ENCODE data around the gene CEP290. TPM values are rescaled to one million over a fixed set of nuclear protein-coding genes. Genes with fewer than 3 reads are reported as not detected.
A peak's percentile ranks its signal among the peaks of the same experiment; 100 is the strongest.

The CEP290 gene
- 9.5 TPM for polyA plus RNA-seq

GRCh38 chr12:88141774-88142609 is at the start of gene CEP290, which contains the start of gene TMTC3:
Gene CEP290 (minus strand): TSS chr12:88142088. CDS start chr12:88141307, 781 bp downstream.
Gene TMTC3 (plus strand): TSS chr12:88142307. CDS start chr12:88148316, 6,009 bp downstream.
- H3K27ac Mint-ChIP-seq: peak within 1 kb of the TSS; percentile 82 to 97 (median 87)
- peak within 1 kb of the TSS; percentile 84 to 98 (median 98) for H3K4me3 Mint-ChIP-seq
- peaks cover 17 to 27% (median 24%) of the 10 kb centered on the region in 3 donors for H3K4me1 Mint-ChIP-seq
- H3K9me3 Mint-ChIP-seq: no peaks in the 10 kb centered on the region
- H3K27me3 Mint-ChIP-seq: no peaks in the 10 kb centered on the region
- peaks cover 3% of the 10 kb centered on the region for H3K36me3 Mint-ChIP-seq

- H3K27me3 Mint-ChIP-seq: no peaks in the 10 kb centered on the region
- H3K4me1 Mint-ChIP-seq: no peaks in the 10 kb centered on the region
- no peak overlapping the region for H3K4me3 Mint-ChIP-seq
- H3K36me3 Mint-ChIP-seq: peaks cover 11% of the 10 kb centered on the region
- H3K9me3 Mint-ChIP-seq: no peaks in the 10 kb centered on the region
- H3K27ac Mint-ChIP-seq: no peak overlapping the region
Measured at GRCh38 chr12:88188180-88188579, 46.3 kb upstream of the CEP290 start.

- H3K36me3 Mint-ChIP-seq: peaks cover 12% of the 10 kb centered on the region
- H3K27ac Mint-ChIP-seq: no peak overlapping the region
- H3K4me1 Mint-ChIP-seq: no peaks in the 10 kb centered on the region
- no peaks in the 10 kb centered on the region for H3K27me3 Mint-ChIP-seq
- no peak overlapping the region for H3K4me3 Mint-ChIP-seq
- no peaks in the 10 kb centered on the region for H3K9me3 Mint-ChIP-seq
Measured at GRCh38 chr12:88187571-88187970, 45.7 kb upstream of the CEP290 start.

- H3K27ac Mint-ChIP-seq: no peak overlapping the region
Measured at GRCh38 chr12:88185988-88186387, 44.1 kb upstream of the CEP290 start.

GRCh38 chr12:88185279-88185678 is 43.4 kb upstream of the CEP290 start:
- H3K36me3 Mint-ChIP-seq: peaks cover 21% of the 10 kb centered on the region
- no peak overlapping the region for H3K4me3 Mint-ChIP-seq
- H3K9me3 Mint-ChIP-seq: peaks cover 0 to 7% (median 4%) of the 10 kb centered on the region in 3 donors
- H3K27ac Mint-ChIP-seq: no peak overlapping the region
- H3K27me3 Mint-ChIP-seq: no peaks in the 10 kb centered on the region
- H3K4me1 Mint-ChIP-seq: no peaks in the 10 kb centered on the region

More at GRCh38 chr12:88185988-88186387, 44.1 kb upstream of the CEP290 start:
- H3K4me3 Mint-ChIP-seq: no peak overlapping the region
- no peaks in the 10 kb centered on the region for H3K4me1 Mint-ChIP-seq
- peaks cover 15% of the 10 kb centered on the region for H3K36me3 Mint-ChIP-seq
- H3K27me3 Mint-ChIP-seq: no peaks in the 10 kb centered on the region
- peaks cover 0 to 5% (median 4%) of the 10 kb centered on the region in 3 donors for H3K9me3 Mint-ChIP-seq

- no peaks in the 10 kb centered on the region for H3K27me3 Mint-ChIP-seq
- peaks cover 31% of the 10 kb centered on the region for H3K36me3 Mint-ChIP-seq
- no peaks in the 10 kb centered on the region for H3K4me1 Mint-ChIP-seq
- no peak overlapping the region for H3K27ac Mint-ChIP-seq
- peaks cover 0 to 7% (median 4%) of the 10 kb centered on the region in 3 donors for H3K9me3 Mint-ChIP-seq
- no peak overlapping the region for H3K4me3 Mint-ChIP-seq
Measured at GRCh38 chr12:88184196-88184595, 42.3 kb upstream of the CEP290 start.

- Mint-ChIP-seq H3K27ac (no peak overlapping the region), H3K4me3 (no peak overlapping the region), H3K4me1 (no peaks in the 10 kb centered on the region), H3K27me3 (no peaks in the 10 kb centered on the region), H3K36me3 (peaks cover 33% of the 10 kb centered on the region), H3K9me3 (peaks cover 0 to 7% (median 4%) of the 10 kb centered on the region in 3 donors)
Measured at GRCh38 chr12:88182416-88182815, 40.5 kb upstream of the CEP290 start.

- Mint-ChIP-seq H3K27ac (no peak overlapping the region), H3K36me3 (peaks cover 33% of the 10 kb centered on the region), H3K27me3 (no peaks in the 10 kb centered on the region), H3K4me1 (no peaks in the 10 kb centered on the region), H3K9me3 (peaks cover 0 to 7% (median 4%) of the 10 kb centered on the region in 3 donors), H3K4me3 (no peak overlapping the region)
Measured at GRCh38 chr12:88181881-88182280, 40.0 kb upstream of the CEP290 start.

- peaks cover 40% of the 10 kb centered on the region for H3K36me3 Mint-ChIP-seq
- H3K9me3 Mint-ChIP-seq: peaks cover 0 to 7% (median 4%) of the 10 kb centered on the region in 3 donors
- no peak overlapping the region for H3K4me3 Mint-ChIP-seq
- no peaks in the 10 kb centered on the region for H3K27me3 Mint-ChIP-seq
- H3K27ac Mint-ChIP-seq: no peak overlapping the region
- H3K4me1 Mint-ChIP-seq: no peaks in the 10 kb centered on the region
Measured at GRCh38 chr12:88179436-88180014, 37.6 kb upstream of the CEP290 start.

GRCh38 chr12:88175544-88175943 is 33.7 kb upstream of the CEP290 start:
- no peak overlapping the region for H3K4me3 Mint-ChIP-seq
- H3K9me3 Mint-ChIP-seq: no peaks in the 10 kb centered on the region
- H3K4me1 Mint-ChIP-seq: peaks cover 4 to 7% (median 5%) of the 10 kb centered on the region in 3 donors
- H3K36me3 Mint-ChIP-seq: peaks cover 39% of the 10 kb centered on the region
- no peak overlapping the region for H3K27ac Mint-ChIP-seq
- no peaks in the 10 kb centered on the region for H3K27me3 Mint-ChIP-seq

- H3K9me3 Mint-ChIP-seq: no peaks in the 10 kb centered on the region
- no peak overlapping the region for H3K4me3 Mint-ChIP-seq
- H3K4me1 Mint-ChIP-seq: peaks cover 4 to 7% (median 5%) of the 10 kb centered on the region in 3 donors
- no peaks in the 10 kb centered on the region for H3K27me3 Mint-ChIP-seq
- peaks cover 33% of the 10 kb centered on the region for H3K36me3 Mint-ChIP-seq
- H3K27ac Mint-ChIP-seq: no peak overlapping the region
Measured at GRCh38 chr12:88172844-88173407, 31.0 kb upstream of the CEP290 start.

GRCh38 chr12:88167384-88167783 is 25.5 kb upstream of the CEP290 start:
- Mint-ChIP-seq H3K4me3 (no peak overlapping the region), H3K9me3 (no peaks in the 10 kb centered on the region), H3K27ac (no peak overlapping the region), H3K36me3 (peaks cover 27% of the 10 kb centered on the region), H3K4me1 (peaks cover 4 to 7% (median 5%) of the 10 kb centered on the region in 3 donors), H3K27me3 (no peaks in the 10 kb centered on the region)

- peaks cover 25% of the 10 kb centered on the region for H3K36me3 Mint-ChIP-seq
- H3K9me3 Mint-ChIP-seq: no peaks in the 10 kb centered on the region
- no peaks in the 10 kb centered on the region for H3K27me3 Mint-ChIP-seq
- no peak overlapping the region for H3K4me3 Mint-ChIP-seq
- no peak overlapping the region for H3K27ac Mint-ChIP-seq
- peaks cover under 1 to 1% (median under 1%) of the 10 kb centered on the region in 3 donors for H3K4me1 Mint-ChIP-seq
Measured at GRCh38 chr12:88166179-88166578, 24.3 kb upstream of the CEP290 start.

- no peaks in the 10 kb centered on the region for H3K9me3 Mint-ChIP-seq
- no peaks in the 10 kb centered on the region for H3K4me1 Mint-ChIP-seq
- H3K36me3 Mint-ChIP-seq: peaks cover 12% of the 10 kb centered on the region
- no peak overlapping the region for H3K27ac Mint-ChIP-seq
- H3K4me3 Mint-ChIP-seq: no peak overlapping the region
- no peaks in the 10 kb centered on the region for H3K27me3 Mint-ChIP-seq
Measured at GRCh38 chr12:88163371-88163770, 21.5 kb upstream of the CEP290 start.

GRCh38 chr12:88156075-88156654 is 14.3 kb upstream of the CEP290 start:
- H3K27ac Mint-ChIP-seq: no peak overlapping the region

More at GRCh38 chr12:88156075-88156654, 14.3 kb upstream of the CEP290 start:
- Mint-ChIP-seq H3K4me1 (peaks cover 0 to 10% (median 0%) of the 10 kb centered on the region in 3 donors), H3K9me3 (no peaks in the 10 kb centered on the region), H3K4me3 (no peak overlapping the region), H3K27me3 (no peaks in the 10 kb centered on the region), H3K36me3 (peaks cover 3% of the 10 kb centered on the region)
